Keratinocyte (primary cell): ENCODE results near the gene CCBE1. TPM values are rescaled to one million over a fixed set of nuclear protein-coding genes. Genes with fewer than 3 reads are reported as not detected.

Experiments
- DNase-seq: peaks from one replicate; pipeline ENCODE4 v3.0.0-alpha.2; 2011; ENCODE audit warnings: low read depth, missing footprints, low spot score
- FAIRE-seq: peaks from 2 replicates; lab custom pipeline; 2011; peaks lifted over from hg19 to GRCh38; lab: Jason Lieb, UNC
- H2AFZ ChIP-seq: 2 replicates; pipeline ENCODE4 v1.6.0; 2012; ENCODE audit warnings: low read length, control low read depth, inconsistent platforms; ENCODE audit not compliant: control insufficient read depth
- H3K27ac ChIP-seq: 2 replicates; pipeline ENCODE4 v1.5.1; 2011; ENCODE audit warnings: low read length; ENCODE audit not compliant: control insufficient read depth, insufficient read depth
- H3K27me3 ChIP-seq: 3 replicates; pipeline ENCODE4 v1.6.0; 2011; ENCODE audit warnings: low read length; ENCODE audit not compliant: control insufficient read depth, insufficient read depth; ENCODE audit errors: extremely low read depth
- H3K36me3 ChIP-seq, 2 experiments: 2 replicates in 1 of 2; 3 replicates in 1 of 2; pipeline ENCODE4 v1.5.1; 2011; ENCODE audit warnings: low read length in 2 of 2, mild to moderate bottlenecking in 1 of 2; ENCODE audit not compliant: control insufficient read depth in 2 of 2, insufficient read depth in 2 of 2; ENCODE audit errors: extremely low read depth in 1 of 2
- H3K4me1 ChIP-seq: 3 replicates; pipeline ENCODE4 v1.5.1; 2011; ENCODE audit warnings: low read length; ENCODE audit not compliant: control insufficient read depth, insufficient read depth; ENCODE audit errors: extremely low read depth
- H3K4me2 ChIP-seq: 3 replicates; pipeline ENCODE4 v1.6.0; 2011; ENCODE audit warnings: low read depth, low read length; ENCODE audit not compliant: control insufficient read depth, insufficient read depth; ENCODE audit errors: extremely low read depth
- H3K4me3 ChIP-seq, 3 experiments: fragments of 200-600 bp in 1 of 3; sonication (generic) in 1 of 3; 2 replicates in 2 of 3; 3 replicates in 1 of 3; pipeline ENCODE4 v1.5.1; 2011 to 2016; ENCODE audit warnings: low read length in 3 of 3, mild to moderate bottlenecking in 3 of 3, control low read depth in 2 of 3, inconsistent platforms in 1 of 3, low read depth in 1 of 3, mixed read lengths in 1 of 3, mixed run types in 1 of 3, moderate library complexity in 1 of 3; ENCODE audit not compliant: control insufficient read depth in 2 of 3, insufficient read depth in 2 of 3; ENCODE audit errors: extremely low read depth in 1 of 3
- H3K79me2 ChIP-seq: 2 replicates; pipeline ENCODE4 v1.6.0; 2012; ENCODE audit warnings: low read length; ENCODE audit not compliant: control insufficient read depth, insufficient read depth
- H3K9ac ChIP-seq: 3 replicates; pipeline ENCODE4 v1.6.0; 2011; ENCODE audit warnings: low read length; ENCODE audit not compliant: control insufficient read depth, insufficient read depth; ENCODE audit errors: extremely low read depth
- H3K9me1 ChIP-seq: 3 replicates; pipeline ENCODE4 v1.6.0; 2011; ENCODE audit warnings: low read length; ENCODE audit not compliant: control insufficient read depth, insufficient read depth; ENCODE audit errors: extremely low read depth
- H3K9me3 ChIP-seq: 2 replicates; pipeline ENCODE4 v1.5.1; 2012; ENCODE audit warnings: low read depth, low read length; ENCODE audit not compliant: control insufficient read depth
- H4K20me1 ChIP-seq: 3 replicates; pipeline ENCODE4 v1.6.0; 2011; ENCODE audit warnings: low read length; ENCODE audit not compliant: control insufficient read depth, insufficient read depth; ENCODE audit errors: extremely low read depth
- CTCF ChIP-seq, 3 experiments: IDR thresholded peaks in 1 of 3; conservative IDR thresholded peaks in 1 of 3; optimal IDR thresholded peaks in 1 of 3; 2 replicates in 2 of 3; 3 replicates in 1 of 3; pipeline versions ENCODE3 to v1.5.1; 2011; ENCODE audit warnings: low read length in 3 of 3, mild to moderate bottlenecking in 3 of 3, moderate library complexity in 2 of 3, control low read depth in 1 of 3, inconsistent platforms in 1 of 3; ENCODE audit not compliant: insufficient read depth in 2 of 3; ENCODE audit errors: extremely low read depth in 1 of 3
- EZH2 ChIP-seq: IDR thresholded peaks from one replicate; pipeline ENCODE4 v1.6.1; 2012; ENCODE audit warnings: inconsistent platforms, mild to moderate bottlenecking, low read length, moderate library complexity
- dilution Hi-C: fragments of 300-500 bp; cut with MboI; formaldehyde crosslinking; loops from one replicate; pipeline ENCODE4 v1.7.0; 2020; ENCODE audit warnings: low sequenced_read_pairs; ENCODE audit not compliant: extremely low pct_ligation_motif_present
- polyA plus RNA-seq, 5 experiments: library from polyadenylated mRNA; depleted of rRNA in 3 of 5; stranded (reverse) in 3 of 5; stranded (forward) in 1 of 5; unstranded in 1 of 5; fragments of >200 nt; gene quantifications; 1 replicate in 1 of 5; 2 replicates in 3 of 5; 3 replicates in 1 of 5; pipeline versions ENCODE4 v1.2.1 to v1.2.3, GENCODE V29; 2011 to 2012; ENCODE audit warnings: missing spikeins in 2 of 5, low read depth in 1 of 5, low replicate concordance in 1 of 5

CCBE1 gene
- polyA plus RNA-seq, 1 donor (not counting 4 experiments of a cell fraction or from before 2014, with no cell fraction given) = 20.1 TPM

DNA sequence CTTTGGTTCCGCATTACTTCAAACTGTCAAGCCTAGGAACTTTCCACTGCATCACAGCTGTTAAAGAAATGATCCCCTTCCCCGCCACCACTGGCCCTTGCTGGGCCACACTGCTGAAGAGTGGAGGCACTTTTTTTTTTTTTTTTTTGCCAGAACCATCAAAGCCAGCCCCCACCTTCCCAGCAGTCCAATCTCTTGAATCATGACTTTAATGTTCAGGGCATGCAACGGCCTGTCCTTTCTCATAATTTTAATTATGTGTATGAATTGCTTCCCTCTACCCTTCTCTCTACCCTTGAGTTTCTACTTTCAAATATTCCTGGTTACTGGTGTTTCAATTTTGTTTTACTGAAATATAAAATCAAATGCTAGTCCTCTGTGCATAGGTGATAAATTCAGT, 236.1 kb downstream of the CCBE1 start:
- Histone ChIP-seq H3K9me1 (no peaks in the 10 kb centered on the region), H3K4me3 (no peak overlapping the region), H3K79me2 (no peaks in the 10 kb centered on the region), H2AFZ (no peak overlapping the region), H3K36me3 (peaks cover 0 to 1% of the 10 kb centered on the region in 2 experiments), H3K27me3 (no peaks in the 10 kb centered on the region), H3K9me3 (no peaks in the 10 kb centered on the region), H3K27ac (peak overlapping the region; percentile 16), H4K20me1 (no peaks in the 10 kb centered on the region), H3K4me1 (peaks cover 8% of the 10 kb centered on the region), H3K9ac (no peak overlapping the region), H3K4me2 (peak overlapping the region; percentile 35)
- DNase-seq = no peak
- dilution Hi-C loops = no loop called here
- TF ChIP-seq EZH2 (no peak), CTCF (optimal IDR thresholded peaks at IDR 0.05 in 1 of 3, IDR thresholded peaks at IDR 0.05 in 1 of 3, conservative IDR thresholded peaks at IDR 0.05 in 1 of 3; ENCODE audit: extremely low read depth in 1 of 3, insufficient read depth in 2 of 3, low read length in 3 of 3) (no peak)
- no peak for FAIRE-seq

- Histone ChIP-seq H3K4me1 (peaks cover 8% of the 10 kb centered on the region), H3K9me1 (no peaks in the 10 kb centered on the region), H3K4me2 (no peak overlapping the region), H3K27ac (no peak overlapping the region), H3K27me3 (no peaks in the 10 kb centered on the region), H3K79me2 (no peaks in the 10 kb centered on the region), H3K9me3 (no peaks in the 10 kb centered on the region), H3K4me3 (no peak overlapping the region), H2AFZ (no peak overlapping the region), H4K20me1 (no peaks in the 10 kb centered on the region), H3K9ac (no peak overlapping the region), H3K36me3 (peaks cover 0 to 1% of the 10 kb centered on the region in 2 experiments)
- DNase-seq (no peak), FAIRE-seq (no peak)
- TF ChIP-seq EZH2 (no peak), CTCF (optimal IDR thresholded peaks at IDR 0.05 in 1 of 3, IDR thresholded peaks at IDR 0.05 in 1 of 3, conservative IDR thresholded peaks at IDR 0.05 in 1 of 3; ENCODE audit: extremely low read depth in 1 of 3, insufficient read depth in 2 of 3, low read length in 3 of 3) (no peak)
- dilution Hi-C loops = no loop called here
Measured at GRCh38 chr18:59460072-59460420, 237.2 kb downstream of the CCBE1 start.
